ENCODE measurements around the gene ANKK1. TPM values are rescaled to one million over a fixed set of nuclear protein-coding genes. Genes with fewer than 3 reads are reported as not detected.

Gene ANKK1
- total RNA-seq = not detected in 2 replicates

GRCh38 chr11:113387605-113388211 is at the start of gene ANKK1:
Gene ANKK1, plus strand, starts transcription at chr11:113387779. Its CDS starts 106 bp downstream, at chr11:113387885.

Other genes with a start within 250 kb of the ANKK1 start
- 6.1 and 11.0 TPM in 2 replicates for gene TTC12, start 73.2 kb upstream of the ANKK1 start, total RNA-seq
- gene DRD2, start 87.6 kb downstream of the ANKK1 start, total RNA-seq = not detected in 2 replicates

All from smooth muscle cell of the umbilical artery (primary cell).